DMS114 treated with DMSO at 0.1 percent for 48 hours (cell line): Measurements from ENCODE around the gene NEK8.
"Not testable (repeated sequence)": the region's sequence is repeated elsewhere in the genome, so short reads cannot be mapped to it uniquely, and the experiment has no call there.

Source experiments
- DNase-seq: peaks from one replicate; lab custom pipeline; 2025; ENCODE audit not compliant: unreplicated experiment; lab: John Stamatoyannopoulos, UW

Gene NEK8

DNA sequence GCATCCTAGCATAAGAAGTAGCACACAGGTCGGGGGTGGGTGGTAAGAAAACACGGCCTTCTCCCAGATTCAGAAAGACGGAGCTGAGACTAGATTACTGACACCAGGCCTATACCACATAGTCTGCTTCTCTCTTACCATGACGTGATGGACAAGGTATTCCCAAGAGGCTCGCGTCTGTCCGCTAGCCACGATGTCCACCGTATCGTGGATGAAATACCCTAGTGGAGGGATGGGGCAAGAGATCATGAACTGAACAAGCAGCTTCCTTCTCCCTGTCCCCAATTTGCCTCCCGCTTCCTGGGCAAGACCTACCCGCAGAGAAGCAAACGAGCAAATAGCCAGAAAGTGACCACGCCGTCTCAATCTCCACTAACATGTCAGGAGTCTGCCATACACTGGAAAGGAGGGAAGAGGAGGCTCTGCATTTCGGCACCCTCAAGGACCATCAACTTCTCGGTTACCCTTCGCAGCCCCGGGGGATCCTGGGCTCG, 3.4 kb upstream of the NEK8 start:
- peak; percentile 71 for DNase-seq

DNA sequence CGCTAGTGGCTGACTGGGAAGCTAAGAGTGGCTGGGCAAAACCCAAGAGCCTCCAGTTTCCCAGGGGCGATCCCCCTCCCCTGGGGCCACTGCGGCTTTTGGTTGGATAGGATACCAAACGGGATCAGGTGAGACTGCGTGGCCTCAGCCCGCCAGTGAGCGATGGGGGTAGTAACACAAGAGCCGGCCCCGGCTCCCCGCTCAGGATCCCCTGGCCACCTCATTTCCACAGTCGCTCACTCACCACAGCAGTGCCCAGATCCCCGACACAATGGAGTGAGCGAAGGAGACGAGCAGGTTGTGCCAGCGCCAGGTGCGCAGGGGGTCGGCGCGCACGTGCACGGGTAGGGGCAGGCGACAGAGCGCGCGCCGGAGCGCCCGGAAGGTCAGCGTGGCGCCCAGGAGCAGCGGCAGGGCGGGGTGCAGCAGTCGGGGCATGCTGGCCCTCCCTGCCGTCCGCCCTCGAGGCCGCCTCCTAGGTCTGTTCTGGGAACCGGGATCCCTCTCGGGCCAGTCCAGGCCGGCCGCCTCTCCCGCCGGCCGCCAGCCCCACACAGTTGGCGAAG, 2.8 kb upstream of the NEK8 start:
- peak; percentile 71 for DNase-seq

DNA sequence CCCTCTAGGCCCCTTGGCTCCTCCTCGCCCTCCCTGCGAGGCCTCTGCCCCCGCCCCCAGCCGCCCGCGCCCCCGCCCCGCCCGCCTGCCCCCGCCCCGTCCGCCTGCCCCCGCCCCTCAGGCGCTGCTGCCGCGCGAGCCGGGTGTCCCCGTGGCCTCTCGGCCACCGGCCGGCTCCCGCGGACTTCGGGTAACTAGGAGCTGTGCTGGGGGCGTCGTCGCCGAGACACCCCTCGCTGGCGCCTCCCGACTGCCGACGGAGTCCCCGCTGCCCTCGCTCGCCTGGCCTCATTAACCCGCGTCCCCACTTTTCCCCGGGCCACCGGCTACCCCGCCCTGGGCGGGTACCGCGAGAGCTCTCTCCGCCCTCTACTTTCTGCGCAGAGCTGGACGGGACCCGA, 2.4 kb upstream of the NEK8 start, which contains the start of gene TLCD1:
TSS of gene TLCD1 (minus strand) at position 8 of the 401 bp plus-strand sequence. CDS start 136 bp downstream, outside the sequence.
- peak; percentile 24 for DNase-seq

DNA sequence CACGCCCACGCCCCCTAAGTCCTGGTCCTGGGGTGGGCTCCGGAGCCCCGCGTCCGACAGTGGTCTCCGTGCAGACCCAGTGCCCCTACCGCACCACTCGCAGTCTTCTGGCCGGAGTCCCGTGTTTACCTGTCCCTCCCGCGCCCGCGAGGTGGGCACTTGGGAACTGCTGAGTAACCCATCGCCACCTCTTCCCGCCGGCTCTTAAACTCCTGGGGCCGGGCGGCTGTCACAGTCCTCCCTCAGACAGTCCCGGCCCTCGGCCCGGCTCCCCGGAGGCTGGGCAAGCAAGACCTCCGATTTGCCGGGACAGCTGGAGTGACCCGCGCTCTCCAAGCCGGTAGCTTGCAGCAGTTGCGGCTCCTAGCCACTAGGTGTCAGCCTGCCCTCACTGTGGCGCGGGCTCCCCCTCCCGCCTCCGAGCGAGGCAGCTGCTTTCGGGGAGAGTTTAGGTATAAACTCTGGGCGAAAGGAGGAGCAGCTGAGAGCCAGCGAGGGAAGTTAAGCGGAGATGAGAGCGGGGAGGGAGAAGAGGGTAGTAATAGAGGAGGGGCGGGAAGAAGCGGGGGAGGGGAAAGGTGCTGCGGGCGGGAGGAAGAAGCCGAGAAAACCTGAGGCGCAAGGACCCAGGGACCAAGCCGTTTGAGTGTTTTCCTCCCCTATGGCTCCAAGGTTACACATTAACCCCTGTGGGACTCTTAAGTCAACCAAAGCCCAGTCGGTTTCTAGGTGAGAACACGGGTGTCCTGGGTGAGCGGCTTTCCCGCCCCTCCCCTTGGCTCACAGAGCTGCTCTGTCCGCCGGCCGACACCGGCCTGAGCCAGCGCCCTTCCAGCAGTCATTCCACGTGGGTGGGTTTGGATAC, 1.7 kb upstream of the NEK8 start:
- DNase-seq = peak; percentile 78

DNA sequence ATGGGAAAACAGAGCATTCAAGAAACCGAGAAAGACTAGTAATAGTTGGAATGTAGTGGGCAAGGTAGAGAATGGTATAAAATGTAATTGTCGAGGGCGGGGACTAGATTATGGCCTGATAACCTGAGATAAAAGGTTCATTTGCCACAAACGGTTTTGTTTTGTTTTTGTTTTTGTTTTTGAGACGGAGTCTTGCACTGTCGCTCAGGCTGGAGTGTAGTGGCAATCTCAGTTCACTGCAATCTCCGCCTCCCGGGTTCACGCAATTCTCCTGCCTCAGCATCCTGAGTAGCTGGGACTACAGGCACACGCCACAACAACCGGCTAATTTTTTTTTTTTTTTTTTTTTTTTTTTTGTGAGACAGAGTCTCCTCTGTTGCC, 1.4 kb downstream of the NEK8 start:
- no peak for DNase-seq

DNA sequence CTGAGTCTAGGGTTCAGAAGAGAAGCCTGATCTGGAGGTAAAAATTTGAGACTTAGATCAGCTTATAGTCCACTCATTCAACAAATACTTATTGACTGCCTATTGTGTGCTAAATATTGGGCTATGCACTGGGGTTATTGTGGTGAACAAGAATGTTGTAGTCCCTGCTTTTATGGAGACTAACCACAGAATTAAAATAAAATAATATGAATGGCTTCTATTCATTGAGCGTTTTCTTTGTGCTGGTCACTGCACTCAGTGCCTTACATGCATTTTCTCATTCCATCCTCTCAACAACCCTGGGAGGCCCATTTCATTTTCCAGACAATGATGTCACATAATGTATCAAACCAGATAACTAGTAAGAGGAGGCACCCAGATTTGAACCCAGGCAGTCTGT, 4.8 kb downstream of the NEK8 start:
- DNase-seq = no peak

DNA sequence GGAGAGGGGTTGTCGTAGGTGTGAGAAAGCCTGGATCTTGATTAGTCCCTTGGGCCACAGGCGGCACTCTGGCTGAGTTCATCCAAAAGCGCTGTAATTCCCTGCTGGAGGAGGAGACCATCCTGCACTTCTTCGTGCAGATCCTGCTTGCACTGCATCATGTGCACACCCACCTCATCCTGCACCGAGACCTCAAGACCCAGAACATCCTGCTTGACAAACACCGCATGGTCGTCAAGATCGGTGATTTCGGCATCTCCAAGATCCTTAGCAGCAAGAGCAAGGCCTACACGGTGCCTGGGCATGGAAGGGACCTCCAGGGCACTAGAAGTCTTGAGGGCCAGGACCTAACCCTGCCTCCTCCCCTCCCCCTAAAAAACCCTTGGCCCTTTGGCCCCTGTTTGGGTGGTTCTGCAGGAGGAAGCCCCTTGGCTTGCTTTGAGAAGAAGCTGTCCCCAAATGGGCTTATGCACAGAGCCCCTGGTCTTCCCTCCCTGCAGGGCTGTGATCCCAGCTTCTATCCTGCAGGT, 6.2 kb downstream of the NEK8 start:
- no peak for DNase-seq

DNA sequence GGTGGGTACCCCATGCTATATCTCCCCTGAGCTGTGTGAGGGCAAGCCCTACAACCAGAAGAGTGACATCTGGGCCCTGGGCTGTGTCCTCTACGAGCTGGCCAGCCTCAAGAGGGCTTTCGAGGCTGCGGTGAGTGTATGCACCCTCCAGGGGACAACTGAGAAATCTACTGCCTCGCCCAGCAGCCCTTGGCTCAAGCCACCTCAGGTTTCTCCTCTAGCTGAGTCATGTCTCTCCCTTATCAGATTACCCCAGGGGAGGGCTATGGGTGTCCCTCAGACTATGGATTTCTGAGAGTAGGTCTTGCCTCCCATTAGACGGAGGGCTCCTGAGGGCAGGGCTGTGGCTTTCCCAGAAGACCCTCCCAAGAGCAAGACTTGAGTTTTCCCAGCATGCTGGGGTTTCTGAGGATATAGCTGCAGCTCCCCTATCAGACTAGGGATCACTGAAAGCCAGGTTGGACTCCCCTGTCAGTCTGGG, 6.7 kb downstream of the NEK8 start:
- no peak for DNase-seq

DNA sequence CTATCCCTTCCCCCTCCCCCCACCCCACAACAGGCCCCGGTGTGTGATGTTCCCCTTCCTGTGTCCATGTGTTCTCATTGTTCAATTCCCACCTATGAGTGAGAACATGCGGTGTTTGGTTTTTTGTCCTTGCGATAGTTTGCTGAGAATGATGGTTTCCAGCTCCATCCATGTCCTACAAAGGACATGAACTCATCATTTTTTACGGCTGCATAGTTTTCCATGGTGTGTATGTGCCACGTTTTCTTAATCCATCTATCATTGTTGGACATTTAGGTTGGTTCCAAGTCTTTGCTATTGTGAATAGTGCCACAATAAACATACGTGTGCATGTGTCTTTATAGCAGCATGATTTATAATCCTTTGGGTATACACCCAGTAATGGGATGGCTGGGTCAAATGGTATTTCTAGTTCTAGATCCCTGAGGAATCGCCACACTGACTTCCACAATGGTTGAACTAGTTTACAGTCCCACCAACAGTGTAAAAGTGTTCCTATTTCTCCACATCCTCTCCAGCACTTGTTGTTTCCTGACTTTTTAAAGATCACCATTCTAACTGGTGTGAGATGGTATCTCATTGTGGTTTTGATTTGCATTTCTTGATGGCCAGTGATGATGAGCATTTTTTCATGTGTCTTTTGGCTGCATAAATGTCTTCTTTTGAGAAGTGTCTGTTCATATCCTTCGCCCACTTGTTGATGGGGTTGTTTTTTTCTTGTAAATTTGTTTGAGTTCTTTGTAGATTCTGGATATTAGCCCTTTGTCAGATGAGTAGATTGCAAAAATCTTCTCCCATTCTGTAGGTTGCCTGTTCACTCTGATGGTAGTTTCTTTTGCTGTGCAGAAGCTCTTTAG, 7.6 kb downstream of the NEK8 start:
- DNase-seq = not testable (repeated sequence)

DNA sequence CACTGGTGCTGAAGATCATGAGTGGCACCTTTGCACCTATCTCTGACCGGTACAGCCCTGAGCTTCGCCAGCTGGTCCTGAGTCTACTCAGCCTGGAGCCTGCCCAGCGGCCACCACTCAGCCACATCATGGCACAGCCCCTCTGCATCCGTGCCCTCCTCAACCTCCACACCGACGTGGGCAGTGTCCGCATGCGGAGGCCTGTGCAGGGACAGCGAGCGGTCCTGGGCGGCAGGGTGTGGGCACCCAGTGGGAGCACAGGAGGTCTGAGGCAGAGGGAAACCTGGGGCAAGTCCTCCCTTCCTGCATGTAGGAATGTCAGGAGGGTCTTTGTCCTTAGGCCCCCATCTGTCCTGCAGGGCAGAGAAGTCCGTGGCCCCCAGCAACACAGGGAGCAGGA, 8.7 kb downstream of the NEK8 start:
- no peak for DNase-seq

DNA sequence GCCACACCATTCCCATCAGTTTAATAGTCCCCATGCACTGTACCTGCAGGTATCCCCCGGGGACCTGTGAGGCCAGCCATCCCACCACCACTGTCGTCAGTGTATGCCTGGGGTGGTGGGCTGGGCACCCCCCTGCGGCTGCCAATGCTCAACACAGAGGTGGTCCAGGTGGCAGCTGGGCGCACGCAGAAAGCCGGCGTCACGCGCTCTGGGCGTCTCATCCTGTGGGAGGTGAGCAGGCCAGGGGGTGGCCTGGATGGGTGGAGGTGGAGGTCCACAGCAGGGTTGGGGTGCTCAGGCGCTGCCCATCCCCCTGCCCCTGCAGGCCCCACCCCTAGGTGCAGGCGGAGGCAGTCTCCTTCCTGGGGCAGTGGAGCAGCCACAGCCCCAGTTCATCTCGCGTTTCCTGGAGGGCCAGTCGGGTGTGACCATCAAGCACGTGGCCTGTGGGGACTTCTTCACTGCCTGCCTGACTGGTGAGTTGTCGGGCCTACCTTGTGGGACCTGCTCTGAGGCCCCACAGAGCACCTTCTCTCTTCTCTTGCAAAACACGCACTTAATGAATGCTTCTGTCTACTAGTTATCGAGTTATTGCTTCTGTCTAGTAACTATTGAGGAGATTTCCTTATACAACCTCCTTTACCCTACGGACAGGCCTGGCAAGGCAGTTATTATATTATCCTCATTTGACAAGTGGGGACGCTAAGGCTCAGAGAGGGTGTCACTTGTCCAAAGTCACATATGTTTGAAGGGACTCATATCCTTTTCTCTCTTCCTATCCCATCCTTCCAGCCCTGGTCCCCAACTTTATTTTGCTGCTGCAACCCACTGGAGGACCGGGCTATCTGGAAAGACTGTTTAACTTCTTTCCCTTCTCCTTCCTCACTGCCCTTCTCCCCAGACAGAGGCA, 9.4 kb downstream of the NEK8 start:
- DNase-seq = no peak

DNA sequence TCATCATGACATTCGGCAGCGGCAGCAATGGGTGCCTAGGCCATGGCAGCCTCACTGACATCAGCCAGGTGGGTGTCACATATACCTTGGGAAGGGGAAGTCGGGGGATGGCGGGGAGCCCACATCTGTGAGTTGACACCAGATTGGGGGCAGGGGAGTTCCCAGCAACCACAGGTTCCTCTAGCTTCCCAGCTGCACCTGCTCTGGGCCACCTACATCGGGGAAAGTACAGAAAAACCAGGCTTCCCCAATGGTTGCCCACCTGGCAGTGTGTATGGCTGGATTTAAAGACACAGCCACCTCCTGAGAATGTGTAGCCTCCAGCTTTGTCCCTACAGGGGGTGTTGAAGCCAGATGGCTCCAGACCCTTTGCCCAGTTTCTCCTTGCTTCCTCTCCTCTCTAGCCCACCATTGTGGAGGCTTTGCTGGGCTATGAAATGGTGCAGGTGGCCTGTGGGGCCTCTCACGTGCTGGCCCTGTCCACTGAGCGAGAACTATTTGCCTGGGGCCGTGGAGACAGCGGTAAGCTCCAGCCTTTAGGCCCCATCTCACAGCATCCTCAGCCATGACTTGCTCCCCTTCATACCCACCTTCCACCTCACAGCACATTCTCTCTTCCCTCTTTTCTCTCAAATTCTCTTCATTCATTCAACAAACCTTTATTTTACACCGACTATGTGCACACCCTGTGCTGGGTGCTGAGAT, 10.2 kb downstream of the NEK8 start:
- no peak for DNase-seq

DNA sequence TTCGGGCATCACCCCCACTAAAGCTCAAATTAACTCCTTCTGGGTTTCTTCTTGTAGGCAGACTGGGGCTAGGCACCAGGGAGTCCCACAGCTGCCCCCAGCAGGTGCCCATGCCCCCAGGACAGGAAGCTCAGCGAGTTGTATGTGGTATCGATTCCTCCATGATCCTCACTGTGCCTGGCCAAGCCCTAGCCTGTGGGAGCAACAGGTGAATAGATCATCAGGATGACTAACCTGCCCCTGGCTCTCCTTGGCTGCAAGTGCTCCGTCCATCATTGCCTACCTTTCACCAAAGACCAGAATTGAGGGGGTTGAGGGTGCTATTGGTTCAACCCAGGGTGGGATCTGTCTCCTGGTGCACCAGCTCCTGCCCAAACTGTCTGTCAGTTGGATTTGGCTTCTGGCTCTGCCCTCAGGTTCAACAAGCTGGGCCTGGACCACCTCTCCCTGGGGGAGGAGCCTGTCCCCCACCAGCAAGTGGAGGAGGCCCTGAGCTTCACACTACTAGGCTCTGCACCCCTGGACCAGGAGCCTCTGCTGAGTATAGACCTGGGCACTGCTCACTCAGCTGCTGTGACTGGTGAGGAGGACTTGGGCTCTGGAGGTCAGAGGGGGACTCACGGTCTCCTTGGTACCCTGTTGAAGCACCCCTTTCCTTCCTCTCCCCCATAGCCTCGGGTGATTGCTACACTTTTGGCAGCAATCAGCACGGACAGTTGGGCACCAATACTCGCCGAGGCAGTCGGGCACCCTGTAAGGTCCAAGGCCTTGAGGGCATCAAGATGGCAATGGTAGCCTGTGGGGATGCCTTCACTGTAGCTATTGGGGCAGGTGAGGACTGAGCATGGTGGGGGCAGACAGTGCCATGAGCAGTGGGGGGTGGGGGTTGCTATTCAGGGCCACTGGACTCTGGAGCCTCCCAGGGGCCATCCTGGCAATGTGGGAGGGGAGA, 12.1 kb downstream of the NEK8 start:
- no peak for DNase-seq

DNA sequence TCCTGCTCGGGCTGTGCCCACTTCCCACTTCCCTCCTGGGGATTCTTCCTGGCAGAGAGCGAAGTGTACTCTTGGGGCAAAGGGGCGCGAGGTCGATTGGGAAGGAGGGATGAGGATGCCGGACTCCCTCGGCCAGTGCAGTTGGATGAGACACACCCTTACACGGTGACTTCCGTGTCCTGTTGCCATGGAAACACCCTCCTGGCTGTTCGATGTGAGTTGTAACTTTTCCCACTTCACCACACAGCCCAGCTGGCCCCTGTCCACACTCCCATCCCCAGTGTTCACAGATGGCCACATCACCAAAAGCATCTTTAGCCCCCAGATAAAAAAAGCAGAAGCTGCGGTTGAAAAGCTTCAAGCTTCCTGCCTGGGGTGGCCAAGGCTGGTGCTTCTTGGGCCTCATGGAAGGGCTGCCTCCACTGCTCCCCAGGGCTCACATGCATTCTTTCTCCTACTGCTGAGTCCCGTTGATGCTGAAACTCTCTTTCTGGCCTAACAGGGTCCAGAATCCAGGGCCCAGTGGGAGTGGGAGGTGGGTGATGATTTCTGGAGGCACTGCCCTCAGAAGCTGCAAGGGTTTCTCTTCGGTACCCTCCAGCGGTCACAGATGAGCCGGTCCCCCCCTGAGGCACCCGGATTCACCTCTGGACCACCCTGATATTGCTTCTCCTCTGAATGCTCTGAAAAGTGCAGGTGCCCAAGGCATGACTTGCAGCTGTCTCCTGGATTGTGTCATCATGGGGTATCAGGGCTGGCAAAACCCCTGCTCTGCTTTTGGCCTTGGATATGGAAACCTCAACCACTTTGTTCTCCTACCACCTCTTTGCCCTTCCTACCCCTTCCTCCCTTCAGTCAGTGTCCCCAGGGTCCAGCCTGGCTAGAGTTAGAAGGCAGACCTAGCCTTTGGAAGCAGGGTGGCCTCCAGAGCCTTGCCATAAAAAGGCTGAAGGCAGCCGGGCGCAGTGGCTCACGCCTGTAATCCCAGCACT, 13.1 kb downstream of the NEK8 start:
- DNase-seq = no peak

DNA sequence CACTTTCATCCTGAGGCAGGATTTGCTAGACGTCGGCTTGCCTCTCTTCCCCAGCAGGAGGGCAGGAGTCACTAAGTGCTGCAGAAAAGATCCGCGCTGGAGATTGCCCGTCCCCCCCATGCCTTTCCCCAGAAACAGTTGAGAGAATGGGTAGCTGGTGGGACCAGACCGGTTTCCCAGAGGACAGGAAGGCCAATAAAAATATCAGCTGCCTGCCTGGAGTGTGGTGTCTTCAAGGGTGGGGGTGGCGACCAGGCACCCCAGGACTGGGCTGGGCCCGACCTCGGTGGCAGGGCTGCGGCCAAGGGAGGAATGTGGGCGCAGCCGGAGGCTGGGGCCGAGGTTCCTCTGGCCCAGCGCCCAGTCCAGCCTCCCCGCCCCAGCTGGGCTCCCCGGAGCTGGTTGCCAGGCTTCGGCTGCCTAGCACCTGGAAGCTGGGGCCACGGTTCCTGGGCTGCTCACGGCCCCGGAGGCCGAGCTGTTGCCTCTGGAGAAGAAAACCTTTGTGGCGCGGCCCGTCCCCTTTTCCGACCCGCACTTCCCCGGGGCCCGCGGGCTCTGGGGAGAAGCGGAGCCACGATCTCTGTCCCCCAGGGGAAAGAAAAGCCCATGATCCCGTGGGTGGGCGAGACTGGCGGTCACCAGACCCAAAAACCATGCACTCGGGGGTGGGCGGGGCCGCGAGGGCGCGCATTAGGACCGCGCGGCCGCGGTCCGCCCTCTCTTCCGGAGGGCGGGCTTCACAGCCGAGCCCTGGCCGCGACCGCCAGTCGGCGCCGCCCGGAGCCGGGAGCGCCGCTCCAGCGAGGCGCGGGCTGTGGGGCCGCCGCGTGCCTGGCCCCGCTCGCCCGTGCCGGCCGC, 14.9 kb downstream of the NEK8 start, which contains the start of gene TRAF4:
TSS of gene TRAF4 (plus strand) at position 769 of the 861 bp plus-strand sequence. CDS start 102 bp downstream, outside the sequence.
- DNase-seq = peak; percentile 57
